Stimulated activated CD4-positive, alpha-beta T cell treated with anti-CD3 and anti-CD28 coated beads, Interleukin-1b, Interleukin-23, amount 100 ng/mL, for 24 hours (primary cell): ENCODE data around the gene RTKN.
A peak's percentile ranks its signal among the peaks of the same experiment; 100 is the strongest.

ENCODE experiments used
- DNase-seq, 4 experiments: peaks; one replicate each; pipeline ENCODE4 v3.0.0-alpha.2; 2020; ENCODE audit warnings: low read depth in 4 of 4, low spot score in 1 of 4

RTKN gene

GRCh38 chr2:74417763-74418162 is 24.0 kb downstream of the RTKN start:
- DNase-seq: no peak

GRCh38 chr2:74417197-74417596 is 24.5 kb downstream of the RTKN start:
- DNase-seq: no peak

GRCh38 chr2:74416778-74417177 is 25.0 kb downstream of the RTKN start:
- no peak for DNase-seq

GRCh38 chr2:74415762-74416395 is 25.9 kb downstream of the RTKN start:
- no peak for DNase-seq

- DNase-seq: no peak
These were observed 26.6 kb downstream of the RTKN start for GRCh38 chr2:74414881-74415761.

GRCh38 chr2:74414441-74414840 is 27.3 kb downstream of the RTKN start:
- no peak for DNase-seq

GRCh38 chr2:74413001-74413698 is 28.6 kb downstream of the RTKN start:
- DNase-seq: no peak

GRCh38 chr2:74407682-74408081 is 34.1 kb downstream of the RTKN start:
- DNase-seq: no peak

GRCh38 chr2:74406035-74406434 is 35.7 kb downstream of the RTKN start:
- DNase-seq: no peak

GRCh38 chr2:74401891-74402290 is 39.8 kb downstream of the RTKN start:
- DNase-seq: no peak

- DNase-seq: no peak
These were observed 42.0 kb downstream of the RTKN start for GRCh38 chr2:74399785-74400184.

GRCh38 chr2:74396149-74396548 is 45.6 kb downstream of the RTKN start:
- no peak for DNase-seq

- DNase-seq: no peak
These were observed 48.2 kb downstream of the RTKN start for GRCh38 chr2:74393525-74393924.

- DNase-seq: no peak
These were observed 49.3 kb downstream of the RTKN start for GRCh38 chr2:74392449-74392743.

GRCh38 chr2:74391580-74392448 is 49.9 kb downstream of the RTKN start:
- peak; percentile 87 to 98 (median 94) for DNase-seq

- DNase-seq: peak in 1 of 4 experiments; percentile 11
These were observed 50.5 kb downstream of the RTKN start for GRCh38 chr2:74391209-74391579.

GRCh38 chr2:74390606-74391005 is 51.1 kb downstream of the RTKN start:
- DNase-seq: no peak

GRCh38 chr2:74387346-74387745 is 54.4 kb downstream of the RTKN start:
- no peak for DNase-seq

GRCh38 chr2:74385396-74385795 is 56.3 kb downstream of the RTKN start:
- DNase-seq: no peak

GRCh38 chr2:74384051-74384450 is 57.7 kb downstream of the RTKN start:
- no peak for DNase-seq

- no peak for DNase-seq
These were observed 58.5 kb downstream of the RTKN start for GRCh38 chr2:74383254-74383653.
